Calu3 (cell line): ENCODE data around the gene LRFN2. TPM values are rescaled to one million over a fixed set of nuclear protein-coding genes. Genes with fewer than 3 reads are reported as not detected.

Experiments used
- BruUV-seq: library from RNA; stranded (reverse); fragments of 400-500 nt; replicated peaks from 2 replicates; lab custom pipeline; 2021; lab: Mats Ljungman, UMichigan
- CTCF ChIA-PET: fragments of 300-600 bp; sonication (Branson Sonifier 250); formaldehyde crosslinking; loops from one replicate; lab custom pipeline; 2022; ENCODE audit warnings: antibody characterized with exemption; lab: Charles Lee
- DNase-seq: peaks from one replicate; pipeline ENCODE4 v3.0.0; 2022
- H3K27ac Mint-ChIP-seq: one replicate; pipeline ENCODE4 v1.8.0; 2022; ENCODE audit warnings: mixed read lengths; ENCODE audit not compliant: unreplicated experiment
- H3K27me3 Mint-ChIP-seq: one replicate; pipeline ENCODE4 v1.8.0; 2022; ENCODE audit warnings: mixed read lengths; ENCODE audit not compliant: unreplicated experiment
- H3K36me3 Mint-ChIP-seq: one replicate; pipeline ENCODE4 v1.8.0; 2022; ENCODE audit warnings: mild to moderate bottlenecking, moderate library complexity, mixed read lengths; ENCODE audit not compliant: insufficient read depth, unreplicated experiment
- H3K4me1 Mint-ChIP-seq: one replicate; pipeline ENCODE4 v1.8.0; 2022; ENCODE audit warnings: mild to moderate bottlenecking, low read depth, mixed read lengths; ENCODE audit not compliant: unreplicated experiment
- H3K4me3 Mint-ChIP-seq: one replicate; pipeline ENCODE4 v1.8.0; 2022; ENCODE audit warnings: mild to moderate bottlenecking, low read depth, moderate library complexity, mixed read lengths; ENCODE audit not compliant: unreplicated experiment
- H3K9me3 Mint-ChIP-seq: one replicate; pipeline ENCODE4 v1.8.0; 2022; ENCODE audit warnings: low read depth, mixed read lengths; ENCODE audit not compliant: unreplicated experiment
- intact Hi-C: fragments of 100-400 bp; cut with micrococcal nuclease; formaldehyde crosslinking; loops from one replicate; pipeline ENCODE4 v1.10.0; 2022; ENCODE audit not compliant: unreplicated experiment
- total RNA-seq: library from RNA; stranded (reverse); gene quantifications from 2 replicates; pipeline ENCODE4 v1.2.3, GENCODE V29; 2022
- TF ChIP-seq, protein P1 (sequence below): fragments of 200-600 bp; IDR thresholded peaks from one replicate; pipeline ENCODE4 v1.8.0; 2022; ENCODE audit warnings: antibody characterized with exemption; ENCODE audit not compliant: unreplicated experiment

The LRFN2 gene
- total RNA-seq, 1 experiment from 2014 or later: not detected

DNA sequence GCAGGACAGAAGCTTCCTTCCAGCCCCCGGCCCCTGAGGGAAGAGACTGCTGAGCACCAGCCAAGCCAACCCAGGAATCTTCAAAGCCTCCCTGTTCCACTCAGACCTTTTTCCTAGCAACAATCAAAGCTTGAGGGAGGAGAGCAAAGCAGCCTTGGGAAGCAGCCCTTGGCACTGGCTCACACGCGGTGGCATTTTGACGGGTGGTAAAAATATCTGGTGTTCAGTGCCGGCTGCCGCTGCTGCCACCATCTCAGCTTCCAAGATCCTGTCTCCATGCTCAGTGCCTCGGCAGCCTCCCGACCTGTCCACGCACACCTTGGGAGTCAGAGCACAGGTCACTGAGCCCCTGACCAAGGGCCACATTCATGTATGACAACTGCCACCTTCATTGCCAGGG, 170.1 kb downstream of the LRFN2 start:
- CTCF ChIA-PET: interaction anchor here (0.6 kb wide), 1 partner anchor 646 kb away, joined by 4 read pairs; no protein-coding TSS in a partner anchor
- BruUV-seq: no TSS peak
- H3K9me3 Mint-ChIP-seq: no peaks in the 10 kb centered on the region

DNA sequence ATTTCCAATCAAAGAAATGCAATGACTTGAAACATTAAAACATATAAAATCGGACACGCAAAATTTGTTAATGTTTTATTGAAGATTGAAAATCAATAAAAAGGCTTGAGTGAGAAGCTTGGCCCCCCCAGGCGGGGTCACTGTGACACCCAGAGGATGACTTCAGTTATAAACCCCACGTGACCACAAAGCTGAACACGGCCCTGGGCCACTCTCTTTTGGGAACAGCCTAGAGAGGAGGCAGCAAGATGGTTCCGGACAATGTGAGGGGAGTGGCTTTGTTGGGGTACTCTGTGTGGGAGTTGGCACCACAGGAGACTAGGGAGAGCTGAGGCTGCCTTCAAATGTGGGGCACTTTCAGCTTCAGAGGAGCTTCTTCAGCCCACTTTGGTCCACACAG, 172.5 kb downstream of the LRFN2 start:
- BruUV-seq: no TSS peak
- no peaks in the 10 kb centered on the region for H3K9me3 Mint-ChIP-seq
- no peaks in the 10 kb centered on the region for H3K36me3 Mint-ChIP-seq
- TF ChIP-seq, protein P1, sequence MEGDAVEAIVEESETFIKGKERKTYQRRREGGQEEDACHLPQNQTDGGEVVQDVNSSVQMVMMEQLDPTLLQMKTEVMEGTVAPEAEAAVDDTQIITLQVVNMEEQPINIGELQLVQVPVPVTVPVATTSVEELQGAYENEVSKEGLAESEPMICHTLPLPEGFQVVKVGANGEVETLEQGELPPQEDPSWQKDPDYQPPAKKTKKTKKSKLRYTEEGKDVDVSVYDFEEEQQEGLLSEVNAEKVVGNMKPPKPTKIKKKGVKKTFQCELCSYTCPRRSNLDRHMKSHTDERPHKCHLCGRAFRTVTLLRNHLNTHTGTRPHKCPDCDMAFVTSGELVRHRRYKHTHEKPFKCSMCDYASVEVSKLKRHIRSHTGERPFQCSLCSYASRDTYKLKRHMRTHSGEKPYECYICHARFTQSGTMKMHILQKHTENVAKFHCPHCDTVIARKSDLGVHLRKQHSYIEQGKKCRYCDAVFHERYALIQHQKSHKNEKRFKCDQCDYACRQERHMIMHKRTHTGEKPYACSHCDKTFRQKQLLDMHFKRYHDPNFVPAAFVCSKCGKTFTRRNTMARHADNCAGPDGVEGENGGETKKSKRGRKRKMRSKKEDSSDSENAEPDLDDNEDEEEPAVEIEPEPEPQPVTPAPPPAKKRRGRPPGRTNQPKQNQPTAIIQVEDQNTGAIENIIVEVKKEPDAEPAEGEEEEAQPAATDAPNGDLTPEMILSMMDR: no peak
- CTCF ChIA-PET: no interaction called here
- no peak overlapping the region for H3K4me3 Mint-ChIP-seq
- no peaks in the 10 kb centered on the region for H3K4me1 Mint-ChIP-seq
- no peak for DNase-seq
- peaks cover 88% of the 10 kb centered on the region for H3K27me3 Mint-ChIP-seq
- intact Hi-C loops: no loop called here
- H3K27ac Mint-ChIP-seq: no peak overlapping the region

More for the DNA sequence above, 170.1 kb downstream of the LRFN2 start:
- TF ChIP-seq, protein P1: no peak
- Mint-ChIP-seq H3K4me1 (no peaks in the 10 kb centered on the region), H3K36me3 (no peaks in the 10 kb centered on the region), H3K4me3 (no peak overlapping the region), H3K27ac (no peak overlapping the region), H3K27me3 (peaks cover 88% of the 10 kb centered on the region)
- intact Hi-C loops: no loop called here
- no peak for DNase-seq

DNA sequence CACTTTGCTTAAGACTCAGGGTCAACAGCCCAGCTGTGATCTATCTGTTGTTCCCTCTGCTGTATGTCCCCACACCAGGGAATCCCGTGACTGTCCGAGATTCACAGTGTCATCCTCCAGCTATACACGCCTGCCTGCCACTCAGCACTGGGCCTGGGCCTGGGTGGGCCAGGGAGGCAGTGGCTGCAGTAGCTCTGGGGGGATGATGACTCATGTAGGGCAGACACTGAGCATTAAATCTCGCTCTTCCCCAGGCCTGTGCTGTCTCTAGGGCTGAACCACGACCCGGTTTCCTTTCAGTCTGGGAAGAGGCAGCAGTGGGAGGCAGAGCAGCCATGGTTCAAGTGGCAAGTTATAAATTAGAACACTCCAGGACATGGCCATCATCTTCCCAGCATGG, 173.9 kb downstream of the LRFN2 start:
- no peak for DNase-seq
- intact Hi-C loops: no loop called here
- H3K27ac Mint-ChIP-seq: no peak overlapping the region
- H3K27me3 Mint-ChIP-seq: peaks cover 79% of the 10 kb centered on the region
- H3K4me1 Mint-ChIP-seq: no peaks in the 10 kb centered on the region
- no peaks in the 10 kb centered on the region for H3K9me3 Mint-ChIP-seq
- no TSS peak for BruUV-seq
- TF ChIP-seq, protein P1: no peak
- H3K4me3 Mint-ChIP-seq: no peak overlapping the region
- no peaks in the 10 kb centered on the region for H3K36me3 Mint-ChIP-seq
- CTCF ChIA-PET: no interaction called here

DNA sequence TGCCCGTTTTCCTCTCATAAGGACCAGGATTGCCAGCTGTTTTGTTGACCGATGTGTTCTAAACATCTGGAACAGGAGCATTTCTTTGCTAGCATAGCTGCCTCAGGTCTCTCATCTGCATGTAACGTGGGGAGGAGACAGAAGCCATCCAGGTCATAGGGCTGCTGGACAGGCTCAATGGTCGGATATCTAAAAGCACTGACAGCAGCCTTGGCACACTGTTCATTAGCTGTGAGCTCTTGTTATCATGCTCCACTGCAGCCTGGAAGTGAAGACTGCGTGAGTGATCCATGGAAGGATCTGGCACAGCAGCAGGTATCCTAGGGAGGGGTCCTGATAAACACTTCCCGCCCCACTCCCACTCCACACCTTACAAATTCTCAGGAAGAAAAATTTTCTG, 175.3 kb downstream of the LRFN2 start:
- H3K4me1 Mint-ChIP-seq: no peaks in the 10 kb centered on the region
- H3K27ac Mint-ChIP-seq: no peak overlapping the region
- H3K27me3 Mint-ChIP-seq: peaks cover 76% of the 10 kb centered on the region
- H3K9me3 Mint-ChIP-seq: no peaks in the 10 kb centered on the region
- H3K36me3 Mint-ChIP-seq: no peaks in the 10 kb centered on the region
- no peak for DNase-seq
- no TSS peak for BruUV-seq
- H3K4me3 Mint-ChIP-seq: no peak overlapping the region
- intact Hi-C loops: no loop called here
- CTCF ChIA-PET: no interaction called here
- TF ChIP-seq, protein P1: no peak
